Keratinocyte (primary cell): ENCODE measurements around the gene GLT8D1.

Experiments used
- EZH2 ChIP-seq: IDR thresholded peaks from one replicate; pipeline ENCODE4 v1.6.1; 2012; ENCODE audit warnings: inconsistent platforms, mild to moderate bottlenecking, low read length, moderate library complexity
- TF ChIP-seq, protein P1 (sequence below), 3 experiments: IDR thresholded peaks in 1 of 3; conservative IDR thresholded peaks in 1 of 3; optimal IDR thresholded peaks in 1 of 3; 2 replicates in 2 of 3; 3 replicates in 1 of 3; pipeline versions ENCODE3 to v1.5.1; 2011; ENCODE audit warnings: low read length in 3 of 3, mild to moderate bottlenecking in 3 of 3, moderate library complexity in 2 of 3, control low read depth in 1 of 3, inconsistent platforms in 1 of 3; ENCODE audit not compliant: insufficient read depth in 2 of 3; ENCODE audit errors: extremely low read depth in 1 of 3

DNA sequence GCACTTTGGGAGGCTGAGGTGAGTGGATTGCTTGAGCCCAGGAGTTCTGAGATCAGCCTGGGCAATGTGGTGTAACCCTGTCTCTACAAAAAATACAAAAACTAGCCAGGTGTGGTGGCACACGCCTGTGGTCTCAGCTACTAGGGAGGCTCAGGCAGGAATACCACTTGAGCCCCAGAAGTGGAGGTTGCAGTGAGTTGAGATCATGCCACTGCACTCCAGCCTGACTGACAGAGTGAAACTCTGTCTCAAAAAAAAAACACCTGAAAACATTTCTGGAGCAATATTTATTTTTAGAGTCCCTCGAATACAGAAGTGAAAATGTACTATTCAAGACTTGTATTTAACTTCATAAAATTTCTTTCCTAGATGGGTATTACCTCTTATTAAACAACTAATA is 4.9 kb upstream of the GLT8D1 start:
- TF ChIP-seq, protein P1, sequence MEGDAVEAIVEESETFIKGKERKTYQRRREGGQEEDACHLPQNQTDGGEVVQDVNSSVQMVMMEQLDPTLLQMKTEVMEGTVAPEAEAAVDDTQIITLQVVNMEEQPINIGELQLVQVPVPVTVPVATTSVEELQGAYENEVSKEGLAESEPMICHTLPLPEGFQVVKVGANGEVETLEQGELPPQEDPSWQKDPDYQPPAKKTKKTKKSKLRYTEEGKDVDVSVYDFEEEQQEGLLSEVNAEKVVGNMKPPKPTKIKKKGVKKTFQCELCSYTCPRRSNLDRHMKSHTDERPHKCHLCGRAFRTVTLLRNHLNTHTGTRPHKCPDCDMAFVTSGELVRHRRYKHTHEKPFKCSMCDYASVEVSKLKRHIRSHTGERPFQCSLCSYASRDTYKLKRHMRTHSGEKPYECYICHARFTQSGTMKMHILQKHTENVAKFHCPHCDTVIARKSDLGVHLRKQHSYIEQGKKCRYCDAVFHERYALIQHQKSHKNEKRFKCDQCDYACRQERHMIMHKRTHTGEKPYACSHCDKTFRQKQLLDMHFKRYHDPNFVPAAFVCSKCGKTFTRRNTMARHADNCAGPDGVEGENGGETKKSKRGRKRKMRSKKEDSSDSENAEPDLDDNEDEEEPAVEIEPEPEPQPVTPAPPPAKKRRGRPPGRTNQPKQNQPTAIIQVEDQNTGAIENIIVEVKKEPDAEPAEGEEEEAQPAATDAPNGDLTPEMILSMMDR (optimal IDR thresholded peaks at IDR 0.05 in 1 of 3, IDR thresholded peaks at IDR 0.05 in 1 of 3, conservative IDR thresholded peaks at IDR 0.05 in 1 of 3; ENCODE audit: extremely low read depth in 1 of 3, insufficient read depth in 2 of 3, low read length in 3 of 3): no peak
- no peak for TF ChIP-seq EZH2
